GM23338 (cell line): ENCODE data around the gene TAS2R13. TPM values are rescaled to one million over a fixed set of nuclear protein-coding genes. Genes with fewer than 3 reads are reported as not detected.

ENCODE experiments used
- ATAC-seq: fragments of 200-7000 bp; cut with Tn5 transposase; 3 replicates; pipeline ENCODE4 v1.9.1; 2020
- DNase-seq: peaks from one replicate; pipeline ENCODE4 v3.0.0-alpha.2; 2015; ENCODE audit warnings: low spot score
- H2AFZ ChIP-seq: fragments of 200-600 bp; sonication (generic); 2 replicates; pipeline ENCODE4 v1.8.0; 2016; ENCODE audit warnings: antibody characterized with exemption, mild to moderate bottlenecking, moderate library complexity
- H3F3A ChIP-seq: fragments of 200-600 bp; sonication (generic); replicated peaks from 2 replicates; pipeline ENCODE4 v1.8.0; 2017; ENCODE audit warnings: antibody characterized with exemption, mixed run types, low read depth
- H3K27ac ChIP-seq: fragments of 200-600 bp; sonication (generic); 2 replicates; pipeline ENCODE4 v1.6.1; 2016; ENCODE audit warnings: low read depth
- H3K27me3 ChIP-seq: fragments of 200-600 bp; sonication (generic); 2 replicates; pipeline ENCODE4 v1.8.0; 2016; ENCODE audit warnings: mild to moderate bottlenecking, mixed run types, moderate library complexity; ENCODE audit not compliant: insufficient read depth
- H3K36me3 ChIP-seq: fragments of 200-600 bp; sonication (generic); 2 replicates; pipeline ENCODE4 v1.8.0; 2016; ENCODE audit warnings: mild to moderate bottlenecking; ENCODE audit not compliant: insufficient read depth
- H3K4me1 ChIP-seq: fragments of 200-600 bp; sonication (generic); 2 replicates; pipeline ENCODE4 v1.8.0; 2016; ENCODE audit warnings: mild to moderate bottlenecking, moderate library complexity; ENCODE audit not compliant: insufficient read depth
- H3K4me2 ChIP-seq: fragments of 200-600 bp; sonication (generic); 2 replicates; pipeline ENCODE4 v1.7.1; 2017; ENCODE audit warnings: mixed run types
- H3K4me3 ChIP-seq: fragments of 200-600 bp; sonication (generic); 2 replicates; pipeline ENCODE4 v1.6.1; 2016; ENCODE audit warnings: mixed run types
- H3K79me2 ChIP-seq: fragments of 200-600 bp; sonication (generic); replicated peaks from 2 replicates; pipeline ENCODE4 v1.8.0; 2017; ENCODE audit warnings: mild to moderate bottlenecking; ENCODE audit not compliant: insufficient read depth
- H3K9me2 ChIP-seq: fragments of 200-600 bp; sonication (generic); 2 replicates; pipeline ENCODE4 v1.8.0; 2017; ENCODE audit not compliant: insufficient read depth
- H4K20me1 ChIP-seq: fragments of 200-600 bp; sonication (generic); replicated peaks from 2 replicates; pipeline ENCODE4 v1.8.0; 2017; ENCODE audit warnings: mild to moderate bottlenecking; ENCODE audit not compliant: insufficient read depth
- H3K27ac Mint-ChIP-seq: 2 replicates; pipeline ENCODE4 v1.8.0; 2020; ENCODE audit warnings: inconsistent platforms, mild to moderate bottlenecking, moderate library complexity, mixed read lengths
- H3K27me3 Mint-ChIP-seq: 3 replicates; pipeline ENCODE4 v1.8.0; 2022; ENCODE audit warnings: low read depth, mild to moderate bottlenecking, moderate library complexity, mixed read lengths, inconsistent platforms; ENCODE audit not compliant: insufficient read depth, poor library complexity
- H3K36me3 Mint-ChIP-seq: 3 replicates; pipeline ENCODE4 v1.8.0; 2021; ENCODE audit warnings: low read depth, mild to moderate bottlenecking, inconsistent platforms, moderate library complexity, mixed read lengths
- H3K4me1 Mint-ChIP-seq: 3 replicates; pipeline ENCODE4 v1.8.0; 2020; ENCODE audit warnings: mild to moderate bottlenecking, inconsistent platforms, mixed read lengths
- H3K4me3 Mint-ChIP-seq: 3 replicates; pipeline ENCODE4 v1.8.0; 2021; ENCODE audit warnings: moderate library complexity, mild to moderate bottlenecking, inconsistent platforms, mixed read lengths
- H3K9me3 Mint-ChIP-seq: 3 replicates; pipeline ENCODE4 v1.8.0; 2020; ENCODE audit warnings: moderate library complexity, mild to moderate bottlenecking, inconsistent platforms, mixed read lengths
- EZH2 ChIP-seq: fragments of 200-600 bp; sonication (generic); IDR thresholded peaks from one replicate; pipeline ENCODE4 v1.8.0; 2017; ENCODE audit warnings: antibody characterized with exemption, mild to moderate bottlenecking, low read depth; ENCODE audit not compliant: unreplicated experiment
- NANOG ChIP-seq: IDR thresholded peaks from 2 replicates; pipeline ENCODE4 v1.6.1; 2016; ENCODE audit warnings: antibody characterized with exemption, borderline replicate concordance
- POLR2AphosphoS5 ChIP-seq: IDR thresholded peaks from 2 replicates; pipeline ENCODE4 v1.6.1; 2016; ENCODE audit warnings: antibody characterized with exemption, low read depth
- STAT1 ChIP-seq: IDR thresholded peaks from one replicate; pipeline ENCODE4 v1.6.1; 2016; ENCODE audit warnings: antibody characterized with exemption; ENCODE audit not compliant: unreplicated experiment
- ZNF114 ChIP-seq: fragments of 250-450 bp; sonication (Bioruptor Pico); IDR thresholded peaks from 2 replicates; pipeline ENCODE4 v1.5.0; 2020; ENCODE audit warnings: mild to moderate bottlenecking, moderate library complexity
- ZNF331 ChIP-seq: fragments of 250-450 bp; sonication (Bioruptor Pico); IDR thresholded peaks from 2 replicates; pipeline ENCODE4 v1.5.0; 2020; ENCODE audit warnings: low read depth, mild to moderate bottlenecking, moderate library complexity
- polyA plus RNA-seq: library from polyadenylated mRNA; unstranded; fragments of >200 nt; fragmentation: Nextera tagmentation; extraction: Ambion mirVana; gene quantifications from 2 replicates; pipeline ENCODE4 v1.2.1, GENCODE V29; 2016
- total RNA-seq: library from RNA; depleted of rRNA; stranded (reverse); fragments of >200 nt; shearing (Covaris generic); gene quantifications from 2 replicates; pipeline ENCODE4 v1.2.3, GENCODE V29; 2014
- TF ChIP-seq, protein P1 (sequence below): fragments of 250-450 bp; sonication (Bioruptor Pico); IDR thresholded peaks from 2 replicates; pipeline ENCODE4 v1.5.0; 2020; ENCODE audit warnings: mild to moderate bottlenecking, moderate library complexity
- TF ChIP-seq, protein P2 (sequence below): IDR thresholded peaks from one replicate; pipeline ENCODE4 v1.6.1; 2018; ENCODE audit warnings: antibody characterized with exemption; ENCODE audit not compliant: unreplicated experiment
- TF ChIP-seq, protein P3 (sequence below), 2 experiments: fragments of 200-600 bp in 1 of 2; sonication (generic) in 1 of 2; conservative IDR thresholded peaks; 2 replicates each; pipeline versions ENCODE4 v1.5.1 to v1.6.1; 2016 to 2017; ENCODE audit warnings: antibody characterized with exemption in 2 of 2, low read depth in 2 of 2, mild to moderate bottlenecking in 2 of 2, moderate library complexity in 1 of 2

Gene TAS2R13
- total and polyA plus RNA-seq, 2 experiments from 2014 or later, result 3.6 TPM; not detected in 1

GRCh38 chr12:10900972-10901371 lies 8.4 kb downstream of the TAS2R13 start:
- Histone ChIP-seq H3K27ac (no peak overlapping the region), H3K36me3 (no peaks in the 10 kb centered on the region), H3K79me2 (0 out of 2 replicates have a peak, but pooled peaks cover 3% of the 10 kb centered on the region), H3K27me3 (no peaks in the 10 kb centered on the region), H3F3A (no peaks in the 10 kb centered on the region), H4K20me1 (no peaks in the 10 kb centered on the region), H3K4me2 (no peak overlapping the region), H3K4me3 (no peak overlapping the region), H3K4me1 (no peaks in the 10 kb centered on the region), H3K9me2 (no peaks in the 10 kb centered on the region; the same call in 1 of the 2 replicates), H2AFZ (no peak overlapping the region)
- no peak for DNase-seq
- Mint-ChIP-seq H3K9me3 (peaks cover 22% of the 10 kb centered on the region), H3K36me3 (peaks cover 25% of the 10 kb centered on the region), H3K27ac (peak overlapping the region; percentile 59; the same call in 1 of the 2 replicates), H3K27me3 (no peaks in the 10 kb centered on the region), H3K4me3 (no peak overlapping the region), H3K4me1 (no peaks in the 10 kb centered on the region)
- TF ChIP-seq, protein P1, sequence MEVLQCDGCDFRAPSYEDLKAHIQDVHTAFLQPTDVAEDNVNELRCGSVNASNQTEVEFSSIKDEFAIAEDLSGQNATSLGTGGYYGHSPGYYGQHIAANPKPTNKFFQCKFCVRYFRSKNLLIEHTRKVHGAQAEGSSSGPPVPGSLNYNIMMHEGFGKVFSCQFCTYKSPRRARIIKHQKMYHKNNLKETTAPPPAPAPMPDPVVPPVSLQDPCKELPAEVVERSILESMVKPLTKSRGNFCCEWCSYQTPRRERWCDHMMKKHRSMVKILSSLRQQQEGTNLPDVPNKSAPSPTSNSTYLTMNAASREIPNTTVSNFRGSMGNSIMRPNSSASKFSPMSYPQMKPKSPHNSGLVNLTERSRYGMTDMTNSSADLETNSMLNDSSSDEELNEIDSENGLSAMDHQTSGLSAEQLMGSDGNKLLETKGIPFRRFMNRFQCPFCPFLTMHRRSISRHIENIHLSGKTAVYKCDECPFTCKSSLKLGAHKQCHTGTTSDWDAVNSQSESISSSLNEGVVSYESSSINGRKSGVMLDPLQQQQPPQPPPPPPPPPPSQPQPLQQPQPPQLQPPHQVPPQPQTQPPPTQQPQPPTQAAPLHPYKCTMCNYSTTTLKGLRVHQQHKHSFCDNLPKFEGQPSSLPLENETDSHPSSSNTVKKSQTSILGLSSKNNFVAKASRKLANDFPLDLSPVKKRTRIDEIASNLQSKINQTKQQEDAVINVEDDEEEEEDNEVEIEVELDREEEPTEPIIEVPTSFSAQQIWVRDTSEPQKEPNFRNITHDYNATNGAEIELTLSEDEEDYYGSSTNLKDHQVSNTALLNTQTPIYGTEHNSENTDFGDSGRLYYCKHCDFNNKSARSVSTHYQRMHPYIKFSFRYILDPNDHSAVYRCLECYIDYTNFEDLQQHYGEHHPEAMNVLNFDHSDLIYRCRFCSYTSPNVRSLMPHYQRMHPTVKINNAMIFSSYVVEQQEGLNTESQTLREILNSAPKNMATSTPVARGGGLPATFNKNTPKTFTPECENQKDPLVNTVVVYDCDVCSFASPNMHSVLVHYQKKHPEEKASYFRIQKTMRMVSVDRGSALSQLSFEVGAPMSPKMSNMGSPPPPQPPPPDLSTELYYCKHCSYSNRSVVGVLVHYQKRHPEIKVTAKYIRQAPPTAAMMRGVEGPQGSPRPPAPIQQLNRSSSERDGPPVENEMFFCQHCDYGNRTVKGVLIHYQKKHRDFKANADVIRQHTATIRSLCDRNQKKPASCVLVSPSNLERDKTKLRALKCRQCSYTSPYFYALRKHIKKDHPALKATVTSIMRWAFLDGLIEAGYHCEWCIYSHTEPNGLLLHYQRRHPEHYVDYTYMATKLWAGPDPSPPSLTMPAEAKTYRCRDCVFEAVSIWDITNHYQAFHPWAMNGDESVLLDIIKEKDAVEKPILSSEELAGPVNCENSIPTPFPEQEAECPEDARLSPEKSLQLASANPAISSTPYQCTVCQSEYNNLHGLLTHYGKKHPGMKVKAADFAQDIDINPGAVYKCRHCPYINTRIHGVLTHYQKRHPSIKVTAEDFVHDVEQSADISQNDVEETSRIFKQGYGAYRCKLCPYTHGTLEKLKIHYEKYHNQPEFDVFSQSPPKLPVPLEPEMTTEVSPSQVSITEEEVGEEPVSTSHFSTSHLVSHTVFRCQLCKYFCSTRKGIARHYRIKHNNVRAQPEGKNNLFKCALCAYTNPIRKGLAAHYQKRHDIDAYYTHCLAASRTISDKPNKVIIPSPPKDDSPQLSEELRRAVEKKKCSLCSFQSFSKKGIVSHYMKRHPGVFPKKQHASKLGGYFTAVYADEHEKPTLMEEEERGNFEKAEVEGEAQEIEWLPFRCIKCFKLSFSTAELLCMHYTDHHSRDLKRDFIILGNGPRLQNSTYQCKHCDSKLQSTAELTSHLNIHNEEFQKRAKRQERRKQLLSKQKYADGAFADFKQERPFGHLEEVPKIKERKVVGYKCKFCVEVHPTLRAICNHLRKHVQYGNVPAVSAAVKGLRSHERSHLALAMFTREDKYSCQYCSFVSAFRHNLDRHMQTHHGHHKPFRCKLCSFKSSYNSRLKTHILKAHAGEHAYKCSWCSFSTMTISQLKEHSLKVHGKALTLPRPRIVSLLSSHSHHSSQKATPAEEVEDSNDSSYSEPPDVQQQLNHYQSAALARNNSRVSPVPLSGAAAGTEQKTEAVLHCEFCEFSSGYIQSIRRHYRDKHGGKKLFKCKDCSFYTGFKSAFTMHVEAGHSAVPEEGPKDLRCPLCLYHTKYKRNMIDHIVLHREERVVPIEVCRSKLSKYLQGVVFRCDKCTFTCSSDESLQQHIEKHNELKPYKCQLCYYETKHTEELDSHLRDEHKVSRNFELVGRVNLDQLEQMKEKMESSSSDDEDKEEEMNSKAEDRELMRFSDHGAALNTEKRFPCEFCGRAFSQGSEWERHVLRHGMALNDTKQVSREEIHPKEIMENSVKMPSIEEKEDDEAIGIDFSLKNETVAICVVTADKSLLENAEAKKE, result no peak
- TF ChIP-seq ZNF331 (CRISPR knock-in tag) (no peak), STAT1 (no peak), EZH2 (no peak), ZNF114 (CRISPR knock-in tag) (no peak), POLR2AphosphoS5 (no peak), NANOG (no peak)
- TF ChIP-seq, protein P2, sequence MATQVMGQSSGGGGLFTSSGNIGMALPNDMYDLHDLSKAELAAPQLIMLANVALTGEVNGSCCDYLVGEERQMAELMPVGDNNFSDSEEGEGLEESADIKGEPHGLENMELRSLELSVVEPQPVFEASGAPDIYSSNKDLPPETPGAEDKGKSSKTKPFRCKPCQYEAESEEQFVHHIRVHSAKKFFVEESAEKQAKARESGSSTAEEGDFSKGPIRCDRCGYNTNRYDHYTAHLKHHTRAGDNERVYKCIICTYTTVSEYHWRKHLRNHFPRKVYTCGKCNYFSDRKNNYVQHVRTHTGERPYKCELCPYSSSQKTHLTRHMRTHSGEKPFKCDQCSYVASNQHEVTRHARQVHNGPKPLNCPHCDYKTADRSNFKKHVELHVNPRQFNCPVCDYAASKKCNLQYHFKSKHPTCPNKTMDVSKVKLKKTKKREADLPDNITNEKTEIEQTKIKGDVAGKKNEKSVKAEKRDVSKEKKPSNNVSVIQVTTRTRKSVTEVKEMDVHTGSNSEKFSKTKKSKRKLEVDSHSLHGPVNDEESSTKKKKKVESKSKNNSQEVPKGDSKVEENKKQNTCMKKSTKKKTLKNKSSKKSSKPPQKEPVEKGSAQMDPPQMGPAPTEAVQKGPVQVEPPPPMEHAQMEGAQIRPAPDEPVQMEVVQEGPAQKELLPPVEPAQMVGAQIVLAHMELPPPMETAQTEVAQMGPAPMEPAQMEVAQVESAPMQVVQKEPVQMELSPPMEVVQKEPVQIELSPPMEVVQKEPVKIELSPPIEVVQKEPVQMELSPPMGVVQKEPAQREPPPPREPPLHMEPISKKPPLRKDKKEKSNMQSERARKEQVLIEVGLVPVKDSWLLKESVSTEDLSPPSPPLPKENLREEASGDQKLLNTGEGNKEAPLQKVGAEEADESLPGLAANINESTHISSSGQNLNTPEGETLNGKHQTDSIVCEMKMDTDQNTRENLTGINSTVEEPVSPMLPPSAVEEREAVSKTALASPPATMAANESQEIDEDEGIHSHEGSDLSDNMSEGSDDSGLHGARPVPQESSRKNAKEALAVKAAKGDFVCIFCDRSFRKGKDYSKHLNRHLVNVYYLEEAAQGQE, result no peak
- TF ChIP-seq, protein P3, sequence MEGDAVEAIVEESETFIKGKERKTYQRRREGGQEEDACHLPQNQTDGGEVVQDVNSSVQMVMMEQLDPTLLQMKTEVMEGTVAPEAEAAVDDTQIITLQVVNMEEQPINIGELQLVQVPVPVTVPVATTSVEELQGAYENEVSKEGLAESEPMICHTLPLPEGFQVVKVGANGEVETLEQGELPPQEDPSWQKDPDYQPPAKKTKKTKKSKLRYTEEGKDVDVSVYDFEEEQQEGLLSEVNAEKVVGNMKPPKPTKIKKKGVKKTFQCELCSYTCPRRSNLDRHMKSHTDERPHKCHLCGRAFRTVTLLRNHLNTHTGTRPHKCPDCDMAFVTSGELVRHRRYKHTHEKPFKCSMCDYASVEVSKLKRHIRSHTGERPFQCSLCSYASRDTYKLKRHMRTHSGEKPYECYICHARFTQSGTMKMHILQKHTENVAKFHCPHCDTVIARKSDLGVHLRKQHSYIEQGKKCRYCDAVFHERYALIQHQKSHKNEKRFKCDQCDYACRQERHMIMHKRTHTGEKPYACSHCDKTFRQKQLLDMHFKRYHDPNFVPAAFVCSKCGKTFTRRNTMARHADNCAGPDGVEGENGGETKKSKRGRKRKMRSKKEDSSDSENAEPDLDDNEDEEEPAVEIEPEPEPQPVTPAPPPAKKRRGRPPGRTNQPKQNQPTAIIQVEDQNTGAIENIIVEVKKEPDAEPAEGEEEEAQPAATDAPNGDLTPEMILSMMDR (conservative IDR thresholded peaks at IDR 0.05; ENCODE audit: low read depth in 2 of 2), result no peak
- no peak for ATAC-seq
